Activated T-helper 2 cell treated with anti-CD3 and anti-CD28 coated beads, Interferon-gamma antibody, Interleukin-2, Interleukin-4, amounts not matched to agents 10 μg/mL and 5 μg/mL and 100 μg/mL, durations not matched to agents 14 hours and 24 hours and 36 hours (primary cell): Measurements from ENCODE around the gene PEX1. TPM values are rescaled to one million over a fixed set of nuclear protein-coding genes. Genes with fewer than 3 reads are reported as not detected.
"Not testable (repeated sequence)": the region's sequence is repeated elsewhere in the genome, so short reads cannot be mapped to it uniquely, and the experiment has no call there.

ENCODE experiments used
- DNase-seq: peaks from one replicate; pipeline ENCODE4 v3.0.0; 2021; ENCODE audit warnings: low spot score
- H3K27ac Mint-ChIP-seq: one replicate; pipeline ENCODE4 v1.8.0; 2021; ENCODE audit warnings: mixed read lengths
- H3K27me3 Mint-ChIP-seq: one replicate; pipeline ENCODE4 v1.8.0; 2021; ENCODE audit warnings: low read depth, mixed read lengths
- H3K36me3 Mint-ChIP-seq: one replicate; pipeline ENCODE4 v1.8.0; 2021; ENCODE audit warnings: low read depth, mixed read lengths
- H3K4me1 Mint-ChIP-seq: one replicate; pipeline ENCODE4 v1.8.0; 2021; ENCODE audit warnings: low read depth, mixed read lengths
- H3K4me3 Mint-ChIP-seq: one replicate; pipeline ENCODE4 v1.8.0; 2021; ENCODE audit warnings: low read depth, mild to moderate bottlenecking, moderate library complexity, mixed read lengths
- H3K9me3 Mint-ChIP-seq: one replicate; pipeline ENCODE4 v1.8.0; 2021; ENCODE audit warnings: mixed read lengths
- intact Hi-C: fragments of 100-400 bp; cut with micrococcal nuclease; formaldehyde crosslinking; loops from one replicate; pipeline ENCODE4 v1.15.1; 2023
- total RNA-seq: library from RNA; stranded (reverse); gene quantifications from 2 replicates; pipeline ENCODE4 v1.2.3, GENCODE V29; 2022

PEX1 gene
- total RNA-seq, 1 donor from 2014 or later: 15.1 TPM

DNA sequence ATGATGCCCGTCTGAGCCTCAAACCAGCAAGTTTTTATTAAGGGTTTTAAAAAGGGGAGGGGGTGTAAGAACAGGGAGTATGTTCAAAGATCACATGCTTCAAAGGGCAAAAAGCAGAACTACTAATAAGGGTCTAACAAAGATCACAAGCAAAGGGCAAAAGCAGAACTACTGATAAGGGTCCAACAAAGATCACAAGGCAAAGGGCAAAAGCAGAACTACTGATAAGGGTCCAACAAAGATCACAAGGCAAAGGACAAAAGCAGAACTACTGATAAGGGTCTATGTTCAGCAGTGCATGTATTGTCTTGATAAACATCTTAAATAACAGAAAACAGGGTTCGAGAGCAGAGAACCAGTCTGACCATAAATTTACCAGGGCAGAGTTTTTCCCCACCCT is 85.6 kb downstream of the PEX1 start:
- intact Hi-C loops: loop anchor here (10.0 kb wide), 1 partner anchor 1358 kb away; no protein-coding TSS in a partner anchor
- not testable (repeated sequence) for H3K4me3 Mint-ChIP-seq, H3K27ac Mint-ChIP-seq, H3K36me3 Mint-ChIP-seq, H3K9me3 Mint-ChIP-seq, H3K4me1 Mint-ChIP-seq, DNase-seq, H3K27me3 Mint-ChIP-seq

DNA sequence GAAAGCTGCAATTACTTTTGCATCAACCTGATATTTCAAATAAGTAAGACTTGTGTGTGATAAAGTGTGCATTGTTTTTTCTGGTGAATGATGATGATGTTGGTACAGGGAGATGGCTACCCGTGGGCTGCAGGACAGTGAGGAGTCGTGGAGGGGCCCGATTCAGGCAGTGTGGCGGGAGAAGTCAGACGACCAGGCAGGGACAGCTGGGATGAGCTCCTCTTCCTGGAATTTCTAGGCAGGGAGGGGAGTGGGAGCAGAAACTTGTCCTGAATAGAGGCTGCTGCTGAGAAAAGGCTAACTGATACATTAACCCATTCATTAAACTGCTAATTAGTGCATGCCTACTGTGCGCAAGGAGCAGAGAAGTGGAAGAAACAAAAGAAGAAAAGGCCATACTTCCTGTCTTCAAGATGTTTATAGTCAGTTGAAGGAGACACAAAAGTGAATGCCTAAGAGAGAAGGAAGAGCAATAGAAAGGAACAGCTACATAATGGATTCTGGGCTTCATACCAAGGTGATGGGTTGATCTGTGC is 90.3 kb downstream of the PEX1 start:
- intact Hi-C loops: no loop called here
- no peak for DNase-seq
- H3K27me3 Mint-ChIP-seq: peaks cover 2% of the 10 kb centered on the region
- no peaks in the 10 kb centered on the region for H3K36me3 Mint-ChIP-seq
- no peaks in the 10 kb centered on the region for H3K9me3 Mint-ChIP-seq
- H3K4me3 Mint-ChIP-seq: no peak overlapping the region
- no peaks in the 10 kb centered on the region for H3K4me1 Mint-ChIP-seq
- no peak overlapping the region for H3K27ac Mint-ChIP-seq

Other genes with a start within 250 kb of the PEX1 start
- gene GATAD1, start 81.0 kb downstream of the PEX1 start, total RNA-seq: 25.1 and 25.4 TPM in 2 replicates
- not detected in 2 replicates for gene ERVW-1, start 50.6 kb downstream of the PEX1 start, total RNA-seq
- gene RBM48, start 275 bp upstream of the PEX1 start, total RNA-seq: 15.2 and 16.8 TPM in 2 replicates
- gene FAM133B, start 61.9 kb upstream of the PEX1 start, total RNA-seq: 39.0 and 39.4 TPM in 2 replicates